Measurements from ENCODE around the gene ERC2.

ERC2 gene

DNA sequence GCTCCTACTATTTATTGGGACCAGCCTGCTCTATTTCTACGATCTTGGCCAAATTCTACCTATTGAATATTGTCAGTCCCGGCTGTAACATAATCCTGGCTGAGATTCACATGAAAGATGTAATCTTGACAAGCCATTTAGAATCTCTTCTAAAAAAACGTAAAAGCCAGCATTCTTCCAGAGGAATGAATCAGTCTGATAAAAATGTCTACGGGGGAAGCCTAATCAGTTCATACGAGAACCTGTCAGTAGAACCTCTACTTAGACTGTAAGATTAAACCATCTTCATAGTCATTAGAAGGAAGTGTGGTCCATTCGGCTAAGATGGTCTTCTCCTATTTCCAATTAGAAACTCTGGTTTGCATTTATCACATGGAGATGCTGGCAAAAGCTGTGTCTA lies 833.9 kb downstream of the ERC2 start:
- Mint-ChIP-seq H3K9me3 (no peaks in the 10 kb centered on the region), H3K4me3 (no peak overlapping the region), H3K4me1 (peaks cover 14% of the 10 kb centered on the region), H3K27me3 (ENCODE audit: low read depth) (peaks cover 8% of the 10 kb centered on the region), H3K27ac (no peak overlapping the region), H3K36me3 (ENCODE audit: low read depth) (no peaks in the 10 kb centered on the region)
- no peak for TF ChIP-seq CTCF (IDR thresholded peaks at IDR 0.05; ENCODE audit: unreplicated experiment in 3 of 3)

- Mint-ChIP-seq H3K27ac (no peak overlapping the region), H3K27me3 (ENCODE audit: low read depth) (peaks cover 9% of the 10 kb centered on the region), H3K9me3 (no peaks in the 10 kb centered on the region), H3K4me3 (no peak overlapping the region), H3K4me1 (peaks cover 17% of the 10 kb centered on the region), H3K36me3 (ENCODE audit: low read depth) (no peaks in the 10 kb centered on the region)
- no peak for TF ChIP-seq CTCF (IDR thresholded peaks at IDR 0.05; ENCODE audit: unreplicated experiment in 3 of 3)
Measured at GRCh38 chr3:55633333-55633732, 834.9 kb downstream of the ERC2 start.

DNA sequence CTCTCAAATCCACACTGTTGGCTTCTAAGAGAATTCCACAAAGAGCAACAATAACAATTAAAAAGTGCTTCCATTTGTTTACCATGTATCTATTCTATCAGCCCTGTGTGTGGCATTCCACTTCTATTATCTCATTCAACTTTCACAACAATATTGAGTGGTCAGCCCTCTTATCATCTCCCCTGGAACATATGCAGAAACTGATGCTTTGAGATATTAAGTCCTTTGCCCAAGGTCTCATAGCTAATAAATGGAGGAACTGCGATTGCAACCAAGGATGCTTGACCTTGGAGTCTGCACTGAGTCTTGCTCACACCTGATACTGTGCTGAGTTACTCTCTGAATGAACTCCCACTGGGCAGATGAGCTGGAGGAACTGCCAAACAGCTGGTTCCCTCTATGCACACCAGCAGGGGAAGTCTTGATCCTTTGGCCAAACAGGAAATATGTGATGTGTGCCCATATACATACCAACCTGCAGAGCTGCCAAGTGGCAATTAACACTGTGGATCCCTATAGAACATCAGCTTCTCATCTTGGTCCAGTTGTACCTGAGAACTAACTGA lies 836.4 kb downstream of the ERC2 start:
- no peaks in the 10 kb centered on the region for H3K36me3 Mint-ChIP-seq (ENCODE audit: low read depth)
- H3K27ac Mint-ChIP-seq: no peak overlapping the region
- peaks cover 4% of the 10 kb centered on the region for H3K27me3 Mint-ChIP-seq (ENCODE audit: low read depth)
- H3K4me1 Mint-ChIP-seq: peaks cover 17% of the 10 kb centered on the region
- no peaks in the 10 kb centered on the region for H3K9me3 Mint-ChIP-seq
- H3K4me3 Mint-ChIP-seq: no peak overlapping the region
- TF ChIP-seq CTCF (IDR thresholded peaks at IDR 0.05; ENCODE audit: unreplicated experiment in 3 of 3): no peak

GRCh38 chr3:55630921-55631299 lies 837.4 kb downstream of the ERC2 start:
- Mint-ChIP-seq H3K4me3 (no peak overlapping the region), H3K27ac (no peak overlapping the region), H3K4me1 (peaks cover 17% of the 10 kb centered on the region)

DNA sequence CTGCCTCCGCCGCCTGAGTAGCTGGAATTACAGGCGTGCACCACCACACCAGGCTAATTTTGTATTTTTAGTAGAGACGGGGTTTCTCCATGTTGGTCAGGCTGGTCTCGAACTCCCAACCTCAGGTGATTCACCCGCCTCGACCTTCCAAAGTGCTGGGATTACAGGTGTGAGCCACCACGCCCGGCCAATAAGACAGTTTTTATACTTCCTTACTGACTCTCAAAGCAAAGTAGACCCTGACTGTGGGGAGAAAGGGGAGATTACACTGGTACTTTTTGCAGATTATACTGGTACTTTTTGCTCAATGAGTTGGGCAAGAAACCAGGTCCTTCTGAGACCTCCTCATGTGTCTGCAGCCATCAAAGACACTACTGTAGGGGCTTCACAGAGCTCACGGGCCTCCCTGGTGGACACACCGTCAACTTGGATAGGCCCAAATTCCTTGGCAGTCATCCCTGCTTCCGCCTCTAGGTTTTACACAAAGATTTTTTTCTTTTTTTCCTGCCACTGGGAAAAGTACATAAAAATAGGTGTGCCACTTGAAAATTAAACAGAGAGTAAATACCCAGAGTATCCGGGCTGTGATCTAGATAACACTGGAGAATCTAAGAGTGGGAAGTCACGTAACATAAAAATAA lies 837.9 kb downstream of the ERC2 start:
- Mint-ChIP-seq H3K27ac (no peak overlapping the region), H3K4me1 (peaks cover 17% of the 10 kb centered on the region), H3K9me3 (no peaks in the 10 kb centered on the region), H3K27me3 (ENCODE audit: low read depth) (peaks cover 4% of the 10 kb centered on the region), H3K4me3 (no peak overlapping the region), H3K36me3 (ENCODE audit: low read depth) (no peaks in the 10 kb centered on the region)
- TF ChIP-seq CTCF (IDR thresholded peaks at IDR 0.05; ENCODE audit: unreplicated experiment in 3 of 3): no peak

More at GRCh38 chr3:55630921-55631299, 837.4 kb downstream of the ERC2 start:
- Mint-ChIP-seq H3K27me3 (ENCODE audit: low read depth) (peaks cover 4% of the 10 kb centered on the region), H3K9me3 (no peaks in the 10 kb centered on the region), H3K36me3 (ENCODE audit: low read depth) (no peaks in the 10 kb centered on the region)
- no peak for TF ChIP-seq CTCF (IDR thresholded peaks at IDR 0.05; ENCODE audit: unreplicated experiment in 3 of 3)

DNA sequence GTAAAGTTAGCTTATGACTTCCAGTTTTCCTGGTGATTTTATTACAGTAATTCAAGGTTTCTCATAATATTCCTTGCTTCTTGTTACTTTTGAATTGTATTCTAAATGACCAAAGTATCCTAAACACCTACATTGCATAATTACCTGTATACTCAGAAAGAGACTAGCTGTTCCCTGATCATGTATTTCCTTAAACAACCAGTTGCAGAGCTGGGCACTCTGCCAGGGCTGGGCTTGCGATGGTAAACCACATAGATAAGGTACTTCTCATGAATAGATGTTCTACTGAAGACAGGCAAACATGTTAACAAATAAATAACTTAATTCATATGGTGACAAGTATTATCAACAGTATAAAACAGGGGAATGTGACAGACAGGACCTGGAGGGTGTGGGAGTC lies 838.8 kb downstream of the ERC2 start:
- Mint-ChIP-seq H3K9me3 (no peaks in the 10 kb centered on the region), H3K27me3 (ENCODE audit: low read depth) (peaks cover 5% of the 10 kb centered on the region), H3K4me3 (no peak overlapping the region), H3K36me3 (ENCODE audit: low read depth) (no peaks in the 10 kb centered on the region), H3K4me1 (peaks cover 17% of the 10 kb centered on the region), H3K27ac (no peak overlapping the region)
- no peak for TF ChIP-seq CTCF (IDR thresholded peaks at IDR 0.05; ENCODE audit: unreplicated experiment in 3 of 3)
